BLaER1 treated with 17β-estradiol and CSF1 and Interleukin-3, amounts not matched to agents 10 nM and 100 nM (cell line): ENCODE results near the gene IL17REL.
A peak's percentile ranks its signal among the peaks of the same experiment; 100 is the strongest.

Experiments
- H3K27ac ChIP-seq, 11 experiments: shearing (Covaris generic); formaldehyde crosslinking; 2 replicates each; pipeline ENCODE4 v1.8.1; 2022
- H3K27me3 ChIP-seq, 11 experiments: shearing (Covaris generic); formaldehyde crosslinking; 2 replicates each; pipeline ENCODE4 v1.8.1; 2022
- H3K36me3 ChIP-seq, 11 experiments: shearing (Covaris generic); formaldehyde crosslinking; 2 replicates each; pipeline ENCODE4 v1.8.1; 2022
- H3K4me1 ChIP-seq, 10 experiments: shearing (Covaris generic); formaldehyde crosslinking; 2 replicates each; pipeline ENCODE4 v1.8.1; 2022
- H3K4me2 ChIP-seq, 11 experiments: shearing (Covaris generic); formaldehyde crosslinking; 2 replicates each; pipeline ENCODE4 v1.8.1; 2022
- H3K4me3 ChIP-seq, 10 experiments: shearing (Covaris generic); formaldehyde crosslinking; 2 replicates each; pipeline ENCODE4 v1.8.1; 2022
- H3K9ac ChIP-seq, 11 experiments: shearing (Covaris generic); formaldehyde crosslinking; 2 replicates each; pipeline ENCODE4 v1.8.1; 2022
- H3K9me3 ChIP-seq, 11 experiments: shearing (Covaris generic); formaldehyde crosslinking; replicated peaks in 1 of 11; 2 replicates each; pipeline ENCODE4 v1.8.1; 2022
- H4K20me1 ChIP-seq, 11 experiments: shearing (Covaris generic); formaldehyde crosslinking; 2 replicates each; pipeline ENCODE4 v1.8.1; 2022
- Cebpa-rat ChIP-seq, 11 experiments: shearing (Covaris generic); IDR thresholded peaks; 2 replicates each; pipeline ENCODE4 v1.8.1; 2022

Gene IL17REL

GRCh38 chr22:50012211-50013181 lies at the start of gene IL17REL:
IL17REL (minus strand) TSS chr22:50012765; CDS start chr22:50012646, 119 bp downstream.
- H3K4me3 ChIP-seq, result no peak within 1 kb of the TSS
- peaks cover 8 to 30% (median 17%) of the 10 kb centered on the region in 10 experiments; a peak in 16 of 20 replicates for H3K4me1 ChIP-seq
- H4K20me1 ChIP-seq, result peaks cover 0 to 42% (median 12%) of the 10 kb centered on the region in 11 experiments; a peak in 11 of 22 replicates
- H3K36me3 ChIP-seq, result no peaks in the 10 kb centered on the region
- no peak for TF ChIP-seq Cebpa-rat (IDR thresholded peaks at IDR 0.05)
- H3K27me3 ChIP-seq, result peaks cover 66 to 83% (median 78%) of the 10 kb centered on the region in 11 experiments
- no peak within 1 kb of the TSS for H3K4me2 ChIP-seq
- no peaks in the 10 kb centered on the region for H3K9me3 ChIP-seq
- H3K27ac ChIP-seq, result no peak within 1 kb of the TSS
- H3K9ac ChIP-seq, result no peak within 1 kb of the TSS

GRCh38 chr22:50061824-50062355 lies 49.3 kb upstream of the IL17REL start:
- Histone ChIP-seq H3K27me3 (peaks cover 0 to 11% (median 0%) of the 10 kb centered on the region in 11 experiments; a peak in 5 of 22 replicates), H3K27ac (peak overlapping the region in 1 of 11 experiments; percentile 15; a peak in 1 of 22 replicates), H4K20me1 (peaks cover 0 to 27% (median 0%) of the 10 kb centered on the region in 11 experiments; a peak in 4 of 22 replicates), H3K4me3 (no peak overlapping the region), H3K9me3 (no peaks in the 10 kb centered on the region), H3K4me1 (peaks cover 24 to 52% (median 50%) of the 10 kb centered on the region in 10 experiments), H3K9ac (peak overlapping the region in 7 of 11 experiments; percentile 16 to 40 (median 25); a peak in 5 of 22 replicates), H3K36me3 (peaks cover 0 to 7% (median 0%) of the 10 kb centered on the region in 11 experiments; a peak in 3 of 22 replicates), H3K4me2 (peak overlapping the region; percentile 58 to 86 (median 80))
- no peak for TF ChIP-seq Cebpa-rat (IDR thresholded peaks at IDR 0.05)

- Histone ChIP-seq H3K9me3 (no peaks in the 10 kb centered on the region), H3K4me2 (peak overlapping the region; percentile 58 to 86 (median 80)), H3K4me3 (no peak overlapping the region), H3K27ac (peak overlapping the region in 1 of 11 experiments; percentile 15; a peak in 2 of 22 replicates), H3K36me3 (peaks cover 0 to 7% (median 0%) of the 10 kb centered on the region in 11 experiments; a peak in 3 of 22 replicates), H3K27me3 (peaks cover 0 to 11% (median 0%) of the 10 kb centered on the region in 11 experiments; a peak in 5 of 22 replicates), H3K9ac (peak overlapping the region in 8 of 11 experiments; percentile 16 to 40 (median 25); a peak in 7 of 22 replicates), H3K4me1 (peaks cover 24 to 52% (median 47%) of the 10 kb centered on the region in 10 experiments), H4K20me1 (peaks cover 0 to 27% (median 0%) of the 10 kb centered on the region in 11 experiments; a peak in 4 of 22 replicates)
- TF ChIP-seq Cebpa-rat (IDR thresholded peaks at IDR 0.05), result 0 out of 22 replicates have a peak, but pooled peaks of 1 of the 11 experiments have one; percentile 7
These were observed 48.7 kb upstream of the IL17REL start for GRCh38 chr22:50061141-50061823.

GRCh38 chr22:50060441-50061140 lies 48.0 kb upstream of the IL17REL start:
- Histone ChIP-seq H3K27ac (no peak overlapping the region), H3K4me2 (peak overlapping the region; percentile 58 to 86 (median 80); a peak in 20 of 22 replicates), H3K4me3 (no peak overlapping the region), H3K4me1 (peaks cover 24 to 49% (median 41%) of the 10 kb centered on the region in 10 experiments), H3K9me3 (no peaks in the 10 kb centered on the region), H3K36me3 (peaks cover 0 to 5% (median 0%) of the 10 kb centered on the region in 11 experiments; a peak in 3 of 22 replicates), H4K20me1 (peaks cover 0 to 27% (median 0%) of the 10 kb centered on the region in 11 experiments; a peak in 4 of 22 replicates), H3K27me3 (peaks cover 0 to 11% (median 0%) of the 10 kb centered on the region in 11 experiments; a peak in 5 of 22 replicates), H3K9ac (peak overlapping the region in 1 of 11 experiments; percentile 25; a peak in 1 of 22 replicates)
- TF ChIP-seq Cebpa-rat (IDR thresholded peaks at IDR 0.05), result no peak

GRCh38 chr22:50059881-50060262 lies 47.3 kb upstream of the IL17REL start:
- Histone ChIP-seq H3K36me3 (peaks cover 0 to 4% (median 0%) of the 10 kb centered on the region in 11 experiments; a peak in 1 of 22 replicates), H3K9me3 (no peaks in the 10 kb centered on the region), H3K4me2 (peak overlapping the region; percentile 54 to 86 (median 78); a peak in 21 of 22 replicates), H3K4me3 (no peak overlapping the region), H4K20me1 (peaks cover 0 to 27% (median 0%) of the 10 kb centered on the region in 11 experiments; a peak in 4 of 22 replicates), H3K27ac (no peak overlapping the region), H3K9ac (0 out of 22 replicates have a peak overlapping the region, but pooled peaks of 1 of the 11 experiments have one; percentile 32), H3K27me3 (peaks cover 0 to 11% (median 0%) of the 10 kb centered on the region in 11 experiments; a peak in 5 of 22 replicates), H3K4me1 (peaks cover 24 to 47% (median 40%) of the 10 kb centered on the region in 10 experiments)
- no peak for TF ChIP-seq Cebpa-rat (IDR thresholded peaks at IDR 0.05)

GRCh38 chr22:50058906-50059880 lies 46.6 kb upstream of the IL17REL start:
- H3K4me2 ChIP-seq, result peak overlapping the region; percentile 54 to 86 (median 78)
- H3K27me3 ChIP-seq, result peaks cover 0 to 11% (median 0%) of the 10 kb centered on the region in 11 experiments; a peak in 5 of 22 replicates
- no peak for TF ChIP-seq Cebpa-rat (IDR thresholded peaks at IDR 0.05)
- no peaks in the 10 kb centered on the region for H3K36me3 ChIP-seq
- peaks cover 24 to 47% (median 41%) of the 10 kb centered on the region in 10 experiments for H3K4me1 ChIP-seq
- no peak overlapping the region for H3K27ac ChIP-seq
- H3K9me3 ChIP-seq, result peaks cover 0 to 4% (median 2%) of the 10 kb centered on the region in 11 experiments; a peak in 15 of 22 replicates
- H3K4me3 ChIP-seq, result no peak overlapping the region
- peaks cover 0 to 26% (median 0%) of the 10 kb centered on the region in 11 experiments; a peak in 4 of 22 replicates for H4K20me1 ChIP-seq
- peak overlapping the region in 5 of 11 experiments; percentile 5 to 32 (median 19); a peak in 3 of 22 replicates for H3K9ac ChIP-seq
